Measurements from ENCODE around the gene SLC37A1. TPM values are rescaled to one million over a fixed set of nuclear protein-coding genes. Genes with fewer than 3 reads are reported as not detected.
"Not testable (repeated sequence)": the region's sequence is repeated elsewhere in the genome, so short reads cannot be mapped to it uniquely, and the experiment has no call there.

SLC37A1 gene
- total and polyA plus RNA-seq, 8 donors: 8.9 to 26.8 (median 10.5) TPM

DNA sequence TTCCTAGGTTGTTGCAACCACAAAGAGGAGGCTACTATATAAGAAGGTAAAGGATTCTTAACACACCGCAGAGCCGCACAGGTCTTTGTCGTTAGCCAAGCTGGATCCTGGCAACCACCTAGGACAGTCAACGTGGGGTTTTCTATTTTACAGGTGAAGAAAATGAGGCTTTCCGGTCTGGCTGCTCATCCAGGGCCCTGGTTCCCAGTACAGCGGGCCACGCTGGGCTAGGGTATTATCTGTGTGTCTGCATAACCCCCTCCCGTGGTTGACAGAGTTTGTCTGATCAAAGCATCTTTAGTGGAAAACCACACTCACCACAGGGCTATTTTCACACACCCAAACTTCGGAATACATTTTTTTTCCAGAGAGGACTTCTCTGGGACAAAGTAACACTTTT, 100.7 kb downstream of the SLC37A1 start:
- DNase-seq (no peak), ATAC-seq (peak; percentile 58)
- peaks cover 0 to 32% of the 10 kb centered on the region in 2 donors for H3K27me3 ChIP-seq
- H3K4me3 ChIP-seq: peak overlapping the region; percentile 10 to 19
- H3K4me1 ChIP-seq: peaks cover 0 to 7% of the 10 kb centered on the region in 2 donors
- no peaks in the 10 kb centered on the region for H3K9me3 ChIP-seq
- peak overlapping the region; percentile 37 to 56 for H3K27ac ChIP-seq
- intact Hi-C loops (cut with DNase I): no loop called here
- no peaks in the 10 kb centered on the region for H3K36me3 ChIP-seq
- TF ChIP-seq CTCF (IDR thresholded peaks at IDR 0.05): no peak

- Histone ChIP-seq H3K4me1 (peaks cover 0 to 7% of the 10 kb centered on the region in 2 donors), H3K4me3 (peak overlapping the region; percentile 10 to 19), H3K9me3 (no peaks in the 10 kb centered on the region), H3K27ac (peak overlapping the region; percentile 37 to 56), H3K27me3 (peaks cover 0 to 37% of the 10 kb centered on the region in 2 donors), H3K36me3 (no peaks in the 10 kb centered on the region)
- intact Hi-C loops (cut with DNase I): no loop called here
- DNase-seq (peak in 3 of 4 donors; percentile 42 to 66 (median 53)), ATAC-seq (peak; percentile 94)
- no peak for TF ChIP-seq CTCF (IDR thresholded peaks at IDR 0.05)
These were observed 101.2 kb downstream of the SLC37A1 start for GRCh38 chr21:42614811-42615351.

GRCh38 chr21:42615377-42615776, 101.7 kb downstream of the SLC37A1 start:
- H3K9me3 ChIP-seq; intact Hi-C loops (cut with DNase I); H3K36me3 ChIP-seq; ATAC-seq; H3K27ac ChIP-seq; H3K4me3 ChIP-seq; DNase-seq; H3K4me1 ChIP-seq: not testable (repeated sequence)
- peaks cover 0 to 41% of the 10 kb centered on the region in 2 donors for H3K27me3 ChIP-seq

GRCh38 chr21:42615924-42616323, 102.3 kb downstream of the SLC37A1 start:
- H3K36me3 ChIP-seq: no peaks in the 10 kb centered on the region
- H3K27ac ChIP-seq: no peak overlapping the region
- no peak overlapping the region for H3K4me3 ChIP-seq
- peaks cover 0 to 7% of the 10 kb centered on the region in 2 donors for H3K4me1 ChIP-seq
- DNase-seq (no peak), ATAC-seq (no peak)
- intact Hi-C loops (cut with DNase I): no loop called here
- no peak for TF ChIP-seq CTCF (IDR thresholded peaks at IDR 0.05)
- H3K9me3 ChIP-seq: no peaks in the 10 kb centered on the region
- peaks cover 0 to 47% of the 10 kb centered on the region in 2 donors for H3K27me3 ChIP-seq

GRCh38 chr21:42616446-42616845, 102.8 kb downstream of the SLC37A1 start:
- ATAC-seq (no peak), DNase-seq (no peak)
- Histone ChIP-seq H3K4me1 (peaks cover 0 to 7% of the 10 kb centered on the region in 2 donors), H3K36me3 (no peaks in the 10 kb centered on the region), H3K27me3 (peaks cover 0 to 49% of the 10 kb centered on the region in 2 donors), H3K9me3 (no peaks in the 10 kb centered on the region), H3K27ac (no peak overlapping the region), H3K4me3 (no peak overlapping the region)
- no peak for TF ChIP-seq CTCF (IDR thresholded peaks at IDR 0.05)
- intact Hi-C loops (cut with DNase I): no loop called here

DNA sequence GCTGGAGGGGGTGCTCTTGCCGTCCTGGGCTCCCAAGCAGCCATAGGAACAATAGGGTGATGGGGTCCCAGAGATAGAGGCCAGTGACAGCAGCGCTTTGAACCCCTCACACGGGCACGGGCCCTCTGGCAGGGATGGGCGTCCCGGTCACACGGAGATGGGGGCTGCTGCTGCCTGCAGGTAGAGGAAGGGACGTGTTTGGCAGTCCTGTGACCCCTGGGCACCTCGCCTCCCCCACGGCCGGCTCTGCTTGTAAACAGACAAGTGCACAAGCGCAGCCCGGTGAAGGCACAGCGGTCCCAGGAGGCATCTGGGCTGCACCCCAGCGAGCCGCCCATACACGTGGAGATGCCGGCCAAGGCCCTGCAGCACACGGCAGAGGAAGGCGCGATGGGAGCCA, 103.3 kb downstream of the SLC37A1 start:
- Histone ChIP-seq H3K36me3 (no peaks in the 10 kb centered on the region), H3K27ac (no peak overlapping the region), H3K27me3 (peaks cover 0 to 49% of the 10 kb centered on the region in 2 donors), H3K9me3 (no peaks in the 10 kb centered on the region), H3K4me3 (no peak overlapping the region), H3K4me1 (peaks cover 0 to 7% of the 10 kb centered on the region in 2 donors)
- intact Hi-C loops (cut with DNase I): no loop called here
- ATAC-seq: no peak
- no peak for DNase-seq
- no peak for TF ChIP-seq CTCF (IDR thresholded peaks at IDR 0.05)
